HG03064 (cell line): ENCODE data around the gene ANKRD65.
A peak's percentile ranks its signal among the peaks of the same experiment; 100 is the strongest.
"Not testable (repeated sequence)": the region's sequence is repeated elsewhere in the genome, so short reads cannot be mapped to it uniquely, and the experiment has no call there.

ENCODE experiments used
- ATAC-seq: cut with Tn5 transposase; IDR thresholded peaks from one replicate; pipeline ENCODE4 v1.9.1; 2021; ENCODE audit warnings: low read depth; ENCODE audit not compliant: unreplicated experiment

The ANKRD65 gene

GRCh38 chr1:1418464-1419362 lies 2.4 kb downstream of the ANKRD65 start:
- ATAC-seq: no peak

- ATAC-seq: not testable (repeated sequence)
Observed at GRCh38 chr1:1417825-1418463, 3.1 kb downstream of the ANKRD65 start.

- not testable (repeated sequence) for ATAC-seq
Observed at GRCh38 chr1:1417396-1417795, 3.7 kb downstream of the ANKRD65 start.

DNA sequence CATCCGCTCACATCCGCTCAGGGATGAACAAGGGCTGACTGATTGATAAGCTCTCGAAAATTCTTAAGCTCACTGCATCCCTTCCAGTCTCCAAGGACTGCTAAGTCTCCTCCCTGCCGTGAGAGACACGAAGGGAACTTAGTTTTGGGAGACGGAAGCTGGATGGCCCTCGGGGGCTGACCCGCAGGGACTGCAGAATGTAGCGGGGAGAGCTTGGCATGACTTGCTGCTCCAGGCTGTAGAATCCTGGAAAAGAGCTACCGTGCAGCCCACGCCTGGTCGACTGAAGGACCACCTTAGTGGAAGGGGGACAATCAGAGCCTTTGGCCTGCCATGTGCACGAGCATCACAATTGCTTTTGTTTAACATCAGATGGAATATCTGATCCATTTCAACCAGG lies 5.3 kb downstream of the ANKRD65 start:
- no peak for ATAC-seq

DNA sequence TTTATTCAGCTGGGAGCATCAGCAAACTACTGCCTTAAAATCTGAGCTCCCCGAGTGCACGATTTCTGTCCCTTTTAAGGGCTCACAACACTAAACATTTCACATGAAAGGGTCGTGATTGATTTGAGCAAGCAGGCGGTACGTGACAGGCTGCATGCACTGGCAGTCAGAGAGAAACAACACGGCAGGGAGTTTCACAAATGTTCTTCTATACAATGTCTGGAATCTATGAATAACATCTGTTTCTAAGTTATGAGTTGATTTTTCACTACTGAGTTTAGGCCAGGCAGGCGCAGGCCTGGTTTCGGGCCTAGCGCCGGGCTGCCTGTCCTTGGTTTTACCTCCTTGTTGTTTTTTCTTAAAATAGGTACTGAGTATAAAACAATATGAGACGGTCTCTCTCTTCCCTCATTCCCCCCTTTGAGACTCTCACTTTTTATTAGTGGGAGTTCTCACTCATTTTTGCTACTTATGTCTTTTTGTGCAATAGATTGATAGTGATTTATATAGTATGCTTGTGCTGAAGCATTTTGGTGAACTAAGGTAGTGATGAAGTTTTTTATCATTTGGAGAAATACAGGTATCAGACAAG lies 8.7 kb downstream of the ANKRD65 start:
- ATAC-seq: not testable (repeated sequence)

DNA sequence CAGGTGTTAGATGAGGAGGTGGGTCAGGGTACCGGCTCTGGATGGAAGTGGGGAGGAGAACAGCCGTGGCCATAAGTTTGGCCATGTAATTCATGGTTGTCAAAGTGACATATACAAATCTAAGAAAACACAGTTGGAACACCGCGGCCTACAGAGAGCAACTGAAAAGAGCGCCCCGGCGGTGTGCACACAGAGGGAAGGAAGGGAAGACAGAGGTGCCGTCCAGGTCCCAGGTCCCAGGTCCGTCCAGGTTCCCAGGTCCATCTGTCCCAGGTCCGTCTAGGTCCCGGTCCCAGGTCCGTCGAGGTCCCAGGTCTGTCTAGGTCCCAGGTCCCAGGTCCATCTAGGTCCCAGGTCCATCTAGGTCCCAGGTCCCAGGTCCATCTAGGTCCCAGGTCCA lies 9.4 kb downstream of the ANKRD65 start:
- ATAC-seq: no peak

DNA sequence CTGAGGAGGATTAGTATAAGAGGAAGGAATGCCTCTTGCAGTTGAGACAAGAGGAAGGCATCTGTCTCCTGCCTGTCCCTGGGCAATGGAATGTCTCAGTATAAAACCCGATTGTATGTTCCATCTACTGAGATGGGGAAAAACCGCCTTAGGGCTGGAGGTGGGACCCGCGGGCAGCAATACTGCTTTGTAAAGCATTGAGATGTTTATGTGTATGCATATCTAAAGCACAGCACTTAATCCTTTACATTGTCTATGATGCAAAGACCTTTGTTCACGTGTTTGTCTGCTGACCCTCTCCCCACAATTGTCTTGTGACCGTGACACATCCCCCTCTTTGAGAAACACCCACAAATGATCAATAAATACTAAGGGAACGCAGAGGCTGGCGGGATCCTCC lies 10.8 kb downstream of the ANKRD65 start:
- ATAC-seq: not testable (repeated sequence)

- peak; percentile 29 for ATAC-seq
Observed at GRCh38 chr1:1407636-1408318, 13.3 kb downstream of the ANKRD65 start.

GRCh38 chr1:1406821-1407635 lies 14.0 kb downstream of the ANKRD65 start, which contains the start of gene MRPL20:
Gene MRPL20 (minus strand): TSS chr1:1407293. CDS start chr1:1407217, 76 bp downstream.
- ATAC-seq: peak; percentile 91

- ATAC-seq: no peak
Observed at GRCh38 chr1:1406101-1406820, 14.8 kb downstream of the ANKRD65 start.

DNA sequence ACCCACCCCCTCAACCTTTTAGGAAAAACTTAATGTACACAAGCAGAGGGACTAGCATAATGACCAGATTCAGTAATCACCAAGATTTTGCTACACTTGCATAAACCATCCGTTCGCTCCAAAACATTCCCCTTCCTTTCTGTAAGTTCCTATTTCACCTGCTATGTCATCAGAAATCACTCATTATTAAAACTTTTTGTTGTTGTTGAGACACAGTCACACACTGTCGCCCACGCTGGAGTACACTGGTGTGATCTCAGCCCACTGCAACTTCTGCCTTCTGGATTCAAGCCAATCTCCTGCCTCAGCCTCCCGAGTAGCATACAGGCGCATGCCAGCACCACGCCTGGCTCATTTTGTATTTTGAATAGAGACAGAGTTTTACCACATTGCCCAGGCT lies 17.4 kb downstream of the ANKRD65 start:
- no peak for ATAC-seq

DNA sequence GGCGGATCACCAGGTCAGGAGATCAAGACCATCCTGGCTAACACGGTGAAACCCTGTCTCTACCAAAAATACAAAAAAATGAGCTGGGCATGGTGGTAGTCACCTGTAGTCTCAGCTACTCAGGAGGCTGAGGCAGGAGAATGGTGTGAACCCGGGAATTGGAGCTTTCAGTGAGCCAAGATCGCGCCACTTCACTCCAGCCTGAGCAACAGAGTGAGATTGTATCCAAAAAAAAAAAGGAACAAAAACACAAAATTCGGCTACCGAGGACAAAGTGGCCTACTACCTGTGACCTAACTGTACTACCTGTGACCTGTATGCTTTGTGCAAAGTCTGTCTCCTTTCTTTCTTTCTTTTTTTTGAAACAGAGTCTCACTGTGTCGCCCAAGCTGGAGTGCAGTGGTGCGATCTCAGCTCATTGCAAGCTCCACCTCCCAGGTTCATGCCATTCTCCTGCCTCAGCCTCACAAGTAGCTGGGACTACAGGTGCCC lies 18.1 kb downstream of the ANKRD65 start:
- not testable (repeated sequence) for ATAC-seq

GRCh38 chr1:1402072-1402900 lies 18.8 kb downstream of the ANKRD65 start:
- no peak for ATAC-seq

- ATAC-seq: no peak
Observed at GRCh38 chr1:1401457-1402010, 19.5 kb downstream of the ANKRD65 start.

DNA sequence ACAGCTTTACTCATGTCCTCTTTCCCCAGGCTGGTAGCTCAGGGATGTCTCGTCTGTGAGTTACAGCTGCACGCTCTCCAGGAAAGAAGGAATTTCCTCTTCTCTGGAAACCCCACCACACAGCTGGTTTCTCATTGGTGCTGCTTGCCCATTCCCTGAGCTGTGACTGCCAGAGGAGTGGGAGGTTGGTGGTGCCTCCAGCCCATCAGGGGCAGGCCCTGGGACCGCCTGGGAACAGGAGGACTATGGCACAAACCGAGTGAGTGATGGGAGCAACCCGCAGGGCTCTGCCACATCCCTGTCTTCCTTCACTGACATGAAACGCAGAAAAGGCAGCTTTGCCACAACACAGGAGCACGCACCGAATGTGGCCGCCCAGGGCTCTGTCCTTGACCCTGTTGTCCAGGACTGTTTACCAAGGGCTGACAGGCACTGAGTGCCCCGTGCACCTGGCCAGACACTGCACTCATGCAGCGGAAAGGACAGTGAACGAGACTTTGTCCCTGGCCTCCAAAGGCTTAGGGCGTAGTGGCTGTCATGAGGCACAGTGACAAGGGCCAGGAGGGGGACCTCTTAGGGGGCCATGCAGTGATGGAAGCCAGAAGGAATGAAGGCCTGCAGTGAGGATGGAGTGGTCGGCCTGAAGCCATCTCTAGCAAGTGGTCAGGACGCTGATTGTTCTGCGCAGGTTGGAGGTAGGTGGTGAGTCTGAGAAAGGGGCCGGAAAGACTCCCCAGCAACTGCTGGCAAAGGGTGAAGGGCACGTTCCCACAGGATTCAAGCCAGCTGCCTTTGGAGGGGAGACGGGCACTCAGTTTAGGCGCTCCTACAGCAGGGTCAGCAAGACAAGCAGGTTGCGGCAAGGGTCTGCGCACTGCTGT lies 20.3 kb downstream of the ANKRD65 start:
- ATAC-seq: no peak

- peak; percentile 6 for ATAC-seq
Observed at GRCh38 chr1:1399872-1400575, 21.1 kb downstream of the ANKRD65 start.
